Activated CD4-positive, CD25-positive, alpha-beta regulatory T cell (primary cell): Measurements from ENCODE around the gene HDAC5.
"Not testable (repeated sequence)": the region's sequence is repeated elsewhere in the genome, so short reads cannot be mapped to it uniquely, and the experiment has no call there.

Experiments used
- DNase-seq, 4 experiments: peaks; one replicate each; lab custom pipeline; 2025; lab: John Stamatoyannopoulos, UW

Gene HDAC5

GRCh38 chr17:44066204-44066930, 57.1 kb downstream of the HDAC5 start, which contains the start of gene LSM12:
TSS of gene LSM12 (minus strand) at chr17:44066671. CDS start at chr17:44066587, 84 bp downstream.
- DNase-seq = peak; percentile 70 to 81 (median 78)

- no peak for DNase-seq
These were observed 57.7 kb downstream of the HDAC5 start for GRCh38 chr17:44065668-44066203.

- DNase-seq = no peak
These were observed 59.5 kb downstream of the HDAC5 start for GRCh38 chr17:44063704-44064639.

- DNase-seq = no peak
These were observed 60.6 kb downstream of the HDAC5 start for GRCh38 chr17:44062871-44063270.

- DNase-seq = no peak
These were observed 62.0 kb downstream of the HDAC5 start for GRCh38 chr17:44061446-44061845.

- no peak for DNase-seq
These were observed 64.1 kb downstream of the HDAC5 start for GRCh38 chr17:44059101-44059892.

GRCh38 chr17:44053125-44053872, 70.1 kb downstream of the HDAC5 start:
- DNase-seq = no peak

GRCh38 chr17:44049294-44050060, 74.0 kb downstream of the HDAC5 start:
- no peak for DNase-seq

GRCh38 chr17:44046893-44047292, 76.5 kb downstream of the HDAC5 start:
- DNase-seq = not testable (repeated sequence)

- DNase-seq = no peak
These were observed 78.0 kb downstream of the HDAC5 start for GRCh38 chr17:44045486-44045885.

- DNase-seq = no peak
These were observed 79.4 kb downstream of the HDAC5 start for GRCh38 chr17:44044071-44044470.

- no peak for DNase-seq
These were observed 80.2 kb downstream of the HDAC5 start for GRCh38 chr17:44043272-44043696.

GRCh38 chr17:44039829-44040635, 83.4 kb downstream of the HDAC5 start:
- DNase-seq = no peak

- no peak for DNase-seq
These were observed 84.8 kb downstream of the HDAC5 start for GRCh38 chr17:44038604-44039011.

- no peak for DNase-seq
These were observed 86.0 kb downstream of the HDAC5 start for GRCh38 chr17:44037471-44037870.

- DNase-seq = not testable (repeated sequence)
These were observed 88.8 kb downstream of the HDAC5 start for GRCh38 chr17:44034688-44035087.

- DNase-seq = no peak
These were observed 89.5 kb downstream of the HDAC5 start for GRCh38 chr17:44033861-44034408.

GRCh38 chr17:44030482-44030881, 93.0 kb downstream of the HDAC5 start:
- no peak for DNase-seq

- no peak for DNase-seq
These were observed 93.7 kb downstream of the HDAC5 start for GRCh38 chr17:44029736-44030135.
